H1 (cell line): Measurements from ENCODE around the gene NPAS4. TPM values are rescaled to one million over a fixed set of nuclear protein-coding genes. Genes with fewer than 3 reads are reported as not detected.

Experiments used
- CTCF ChIA-PET: fragments of 300-600 bp; sonication (Branson Sonifier 250); formaldehyde crosslinking; loops from one replicate; lab custom pipeline; 2021; ENCODE audit not compliant: partially characterized antibody; lab: Charles Lee
- POLR2A ChIA-PET: fragments of 300-600 bp; sonication (Branson Sonifier 250); formaldehyde crosslinking; loops from one replicate; lab custom pipeline; 2021; ENCODE audit warnings: inconsistent platforms; ENCODE audit not compliant: partially characterized antibody; lab: Charles Lee
- DNase-seq, 2 experiments: peaks; one replicate each; pipeline versions ENCODE4 v3.0.0 to v3.0.0-alpha.2; 2010 to 2022; ENCODE audit warnings: low spot score in 2 of 2, low read depth in 1 of 2, mixed read lengths in 1 of 2
- FAIRE-seq: peaks from 2 replicates; lab custom pipeline; 2011; peaks lifted over from hg19 to GRCh38; lab: Jason Lieb, UNC
- H2AFZ ChIP-seq: 2 replicates; pipeline ENCODE4 v1.8.1; 2012; ENCODE audit warnings: low read length, inconsistent platforms
- H2AK5ac ChIP-seq: 2 replicates; pipeline ENCODE4 v1.6.1; 2013; ENCODE audit warnings: low read depth, low read length
- H2BK120ac ChIP-seq: replicated peaks from 2 replicates; pipeline ENCODE3; 2013; ENCODE audit warnings: low read depth, low read length, inconsistent platforms
- H2BK12ac ChIP-seq: 2 replicates; pipeline ENCODE4 v1.6.1; 2013; ENCODE audit warnings: low read depth, low read length
- H2BK15ac ChIP-seq: 2 replicates; pipeline ENCODE4 v1.6.1; 2013; ENCODE audit warnings: low read length
- H2BK20ac ChIP-seq: 2 replicates; pipeline ENCODE4 v1.6.1; 2013; ENCODE audit warnings: low read length
- H2BK5ac ChIP-seq: 2 replicates; pipeline ENCODE4 v1.6.1; 2013; ENCODE audit warnings: low read depth, low read length
- H3K14ac ChIP-seq: 2 replicates; pipeline ENCODE4 v1.6.1; 2013; ENCODE audit warnings: inconsistent platforms; ENCODE audit not compliant: insufficient read length
- H3K18ac ChIP-seq: 2 replicates; pipeline ENCODE4 v1.6.1; 2013; ENCODE audit warnings: low read length; ENCODE audit errors: extremely low read depth
- H3K23ac ChIP-seq: 2 replicates; pipeline ENCODE4 v1.6.1; 2013; ENCODE audit warnings: inconsistent platforms; ENCODE audit not compliant: insufficient read length
- H3K23me2 ChIP-seq: 2 replicates; pipeline ENCODE4 v1.6.1; 2013; ENCODE audit warnings: low read depth, low read length
- H3K27ac ChIP-seq: 2 replicates; pipeline ENCODE4 v1.6.1; 2011; ENCODE audit warnings: low read depth, low read length, inconsistent platforms
- H3K27me3 ChIP-seq, 4 experiments: replicated peaks in 1 of 4; 1 replicate in 1 of 4; 2 replicates in 3 of 4; pipeline versions ENCODE4 v1.6.1 to v1.8.1; 2011 to 2013; ENCODE audit warnings: low read length in 3 of 4, mild to moderate bottlenecking in 3 of 4, inconsistent platforms in 2 of 4, mixed read lengths in 2 of 4, moderate library complexity in 1 of 4; ENCODE audit not compliant: control insufficient read depth in 3 of 4, insufficient read depth in 3 of 4; ENCODE audit errors: extremely low read depth in 1 of 4
- H3K36me3 ChIP-seq, 4 experiments: 2 replicates each; pipeline versions ENCODE4 v1.6.1 to v1.8.1; 2011 to 2013; ENCODE audit warnings: mild to moderate bottlenecking in 4 of 4, low read length in 3 of 4, moderate library complexity in 2 of 4, control low read depth in 1 of 4, inconsistent platforms in 1 of 4; ENCODE audit not compliant: insufficient read depth in 4 of 4, control insufficient read depth in 2 of 4
- H3K4ac ChIP-seq: replicated peaks from 2 replicates; pipeline ENCODE3; 2013; ENCODE audit warnings: low read length, low read depth, mixed read lengths, inconsistent platforms; ENCODE audit not compliant: insufficient read length
- H3K4me1 ChIP-seq, 4 experiments: replicated peaks in 1 of 4; 1 replicate in 1 of 4; 2 replicates in 3 of 4; pipeline versions ENCODE4 v1.6.1 to v1.8.1; 2011 to 2013; ENCODE audit warnings: low read length in 3 of 4, inconsistent platforms in 2 of 4, mixed read lengths in 1 of 4; ENCODE audit not compliant: insufficient read depth in 4 of 4, control insufficient read depth in 3 of 4
- H3K4me2 ChIP-seq, 2 experiments: 2 replicates each; pipeline versions ENCODE4 v1.6.1 to v1.8.1; 2011 to 2013; ENCODE audit warnings: low read depth in 2 of 2, low read length in 2 of 2, control low read depth in 1 of 2, inconsistent platforms in 1 of 2, mild to moderate bottlenecking in 1 of 2; ENCODE audit not compliant: insufficient read depth in 1 of 2
- H3K4me3 ChIP-seq, 4 experiments: fragments of 200-600, 300-600 bp in 1 of 4; sonication (generic), shearing (Covaris generic), sonication (Bioruptor Twin) in 1 of 4; 2 replicates each; pipeline versions ENCODE4 v1.5.1 to v1.8.1; 2011 to 2016; ENCODE audit warnings: low read length in 4 of 4, low read depth in 3 of 4, control low read depth in 2 of 4, inconsistent platforms in 2 of 4, mild to moderate bottlenecking in 2 of 4, mixed read lengths in 1 of 4, moderate library complexity in 1 of 4; ENCODE audit not compliant: insufficient read depth in 2 of 4; ENCODE audit errors: extremely low read depth in 1 of 4
- H3K56ac ChIP-seq: replicated peaks from 2 replicates; pipeline ENCODE3; 2013; ENCODE audit warnings: low read depth, mild to moderate bottlenecking, mixed read lengths, low read length, inconsistent platforms; ENCODE audit not compliant: insufficient read length
- H3K79me1 ChIP-seq: 2 replicates; pipeline ENCODE4 v1.6.1; 2013; ENCODE audit warnings: low read depth, low read length, control low read depth
- H3K79me2 ChIP-seq, 2 experiments: 2 replicates each; pipeline versions ENCODE4 v1.6.1 to v1.8.1; 2012 to 2013; ENCODE audit warnings: low read length in 2 of 2, mild to moderate bottlenecking in 2 of 2, inconsistent platforms in 1 of 2; ENCODE audit not compliant: insufficient read depth in 2 of 2, control insufficient read depth in 1 of 2
- H3K9ac ChIP-seq, 4 experiments: replicated peaks in 1 of 4; 1 replicate in 1 of 4; 2 replicates in 3 of 4; pipeline versions ENCODE4 v1.6.1 to v1.8.1; 2011 to 2013; ENCODE audit warnings: low read depth in 3 of 4, low read length in 3 of 4, control low read depth in 2 of 4, mild to moderate bottlenecking in 2 of 4, moderate library complexity in 2 of 4, inconsistent platforms in 1 of 4; ENCODE audit errors: extremely low read depth in 1 of 4
- H3K9me3 ChIP-seq, 2 experiments: 2 replicates each; pipeline versions ENCODE4 v1.6.1 to v1.8.1; 2012 to 2013; ENCODE audit warnings: mild to moderate bottlenecking in 2 of 2, moderate library complexity in 2 of 2, control low read depth in 1 of 2, inconsistent platforms in 1 of 2, low read depth in 1 of 2, low read length in 1 of 2, mixed read lengths in 1 of 2; ENCODE audit not compliant: insufficient read depth in 2 of 2
- H4K20me1 ChIP-seq, 2 experiments: replicated peaks in 1 of 2; 2 replicates each; pipeline versions ENCODE3 to v1.8.1; 2011 to 2013; ENCODE audit warnings: inconsistent platforms in 2 of 2, low read length in 2 of 2, mild to moderate bottlenecking in 1 of 2; ENCODE audit not compliant: insufficient read depth in 2 of 2, control insufficient read depth in 1 of 2
- H4K5ac ChIP-seq: 2 replicates; pipeline ENCODE4 v1.6.1; 2013; ENCODE audit warnings: low read length, low read depth, mixed read lengths, inconsistent platforms; ENCODE audit not compliant: insufficient read length
- H4K8ac ChIP-seq: 2 replicates; pipeline ENCODE4 v1.8.0; 2013; ENCODE audit warnings: mild to moderate bottlenecking, moderate library complexity, low read length, inconsistent platforms; ENCODE audit not compliant: insufficient read depth; ENCODE audit errors: extremely low read depth
- H4K91ac ChIP-seq: replicated peaks from 2 replicates; pipeline ENCODE3; 2013; ENCODE audit warnings: low read length, mixed read lengths, inconsistent platforms; ENCODE audit not compliant: insufficient read length
- CBX8 ChIP-seq: fragments of 300-800, 300-1000 bp; sonication (generic); IDR thresholded peaks from 2 replicates; pipeline ENCODE4 v1.7.1; 2016; ENCODE audit warnings: low read depth, low read length, borderline replicate concordance
- CREB1 ChIP-seq: IDR thresholded peaks from 2 replicates; pipeline ENCODE4 v1.6.1; 2012; ENCODE audit warnings: inconsistent platforms
- CTCF ChIP-seq, 3 experiments: IDR thresholded peaks; 1 replicate in 2 of 3; 2 replicates in 1 of 3; pipeline versions ENCODE4 v1.5.1 to v1.6.1; 2011; ENCODE audit warnings: low read length in 3 of 3, mild to moderate bottlenecking in 3 of 3, inconsistent platforms in 2 of 3, low read depth in 1 of 3, moderate library complexity in 1 of 3; ENCODE audit not compliant: insufficient read depth in 1 of 3; ENCODE audit errors: control extremely low read depth in 1 of 3
- EP300 ChIP-seq, 2 experiments: IDR thresholded peaks; 1 replicate in 1 of 2; 2 replicates in 1 of 2; pipeline ENCODE4 v1.6.1; 2011 to 2012; ENCODE audit warnings: low read depth in 2 of 2, low read length in 2 of 2, mild to moderate bottlenecking in 2 of 2, borderline replicate concordance in 1 of 2, inconsistent platforms in 1 of 2, moderate library complexity in 1 of 2
- NANOG ChIP-seq: IDR thresholded peaks from 2 replicates; pipeline ENCODE4 v1.6.1; 2011; ENCODE audit warnings: low read length, low read depth, mild to moderate bottlenecking, inconsistent platforms; ENCODE audit not compliant: insufficient read depth, poor library complexity, severe bottlenecking
- PHF8 ChIP-seq: fragments of 200-600 bp; sonication (generic); conservative IDR thresholded peaks from 2 replicates; pipeline ENCODE4 v1.7.1; 2012; ENCODE audit warnings: low read depth, mild to moderate bottlenecking, inconsistent platforms, low read length, moderate library complexity
- RBBP5 ChIP-seq: IDR thresholded peaks from 2 replicates; pipeline ENCODE4 v1.7.1; 2012; ENCODE audit warnings: low read depth, mild to moderate bottlenecking, inconsistent platforms, low read length, moderate library complexity, borderline replicate concordance
- SUZ12 ChIP-seq: fragments of 200-600 bp; sonication (generic); IDR thresholded peaks from 2 replicates; pipeline ENCODE4 v1.6.1; 2012; ENCODE audit warnings: mild to moderate bottlenecking, inconsistent platforms, low read length, moderate library complexity, mixed read lengths
- WGBS, 2 experiments: shearing (Covaris generic) in 1 of 2; methylation state at CpG; one replicate each; pipeline versions ENCODE4 v1.1.6 to v1.1.7; 2013 to 2015; ENCODE audit warnings: low lambda C conversion rate in 2 of 2, mixed read lengths in 2 of 2, inconsistent platforms in 1 of 2, low coverage in 1 of 2, missing lambda C conversion rate in 1 of 2; ENCODE audit not compliant: insufficient replicate concordance in 2 of 2, insufficient coverage in 1 of 2, insufficient read length in 1 of 2; ENCODE audit errors: extremely low coverage in 1 of 2, missing lambda C conversion rate in 1 of 2; 5-methylcytosine and 5-hydroxymethylcytosine counted together
- polyA plus RNA-seq, 7 experiments: library from polyadenylated mRNA; depleted of rRNA in 3 of 7; stranded (reverse) in 5 of 7; unstranded in 2 of 7; fragments of >200 nt in 5 of 7; fragments of 200-250 nt in 2 of 7; gene quantifications; 1 replicate in 5 of 7; 2 replicates in 1 of 7; 4 replicates in 1 of 7; pipeline versions ENCODE4 v1.2.1 to v1.2.3, GENCODE V29; 2011 to 2013; ENCODE audit warnings: missing spikeins in 2 of 7, mixed read lengths in 2 of 7
- total RNA-seq: library from RNA; stranded (reverse); fragmentation: NEBNext Ultra II Directional; extraction: Animal tissue kit (Norgen Biotek cat#: 25700); gene quantifications from 2 replicates; pipeline ENCODE4 v1.2.1, GENCODE V29; 2021

Gene NPAS4
- total and polyA plus RNA-seq, 2 of the 8 experiments (the other 6 are each of a cell fraction or from before 2014, with no cell fraction given), result 0.73 to 0.99 TPM

GRCh38 chr11:66467034-66467659 lies 46.3 kb downstream of the NPAS4 start:
- peak overlapping the region; percentile 48; the same call in 1 of the 2 replicates for H4K8ac ChIP-seq
- H3K23me2 ChIP-seq, result peaks cover 13% of the 10 kb centered on the region
- H3K9me3 ChIP-seq, result peaks cover 0 to 4% of the 10 kb centered on the region in 2 experiments; a peak in 2 of 4 replicates
- peaks cover 7 to 25% (median 14%) of the 10 kb centered on the region in 4 experiments for H3K4me1 ChIP-seq
- no peak for DNase-seq
- H2BK12ac ChIP-seq, result 0 out of 2 replicates have a peak overlapping the region, but pooled peaks have one; percentile 9
- H4K20me1 ChIP-seq, result no peaks in the 10 kb centered on the region
- WGBS, 2 experiments, result 7% methylated on average over 36 of the region's 72 CpGs; no CpG with 5 or more reads in 1 of the 2 experiments
- no peak overlapping the region for H2AFZ ChIP-seq
- H2AK5ac ChIP-seq, result no peak overlapping the region
- no peak overlapping the region for H4K5ac ChIP-seq
- no peak overlapping the region for H3K27ac ChIP-seq
- H3K79me2 ChIP-seq, result no peaks in the 10 kb centered on the region
- H2BK15ac ChIP-seq, result no peak overlapping the region
- no peak overlapping the region for H3K23ac ChIP-seq
- no peak overlapping the region for H4K91ac ChIP-seq
- CTCF ChIA-PET, result interaction anchor here (0.6 to 6.7 kb wide), 15 partner anchors 9 to 385 kb away, joined by 3 to 39 read pairs (median 5); partner anchors contain the start of genes DPP3, MRPL11 and NPAS4
- H3K9ac ChIP-seq, result peak overlapping the region; percentile 7 to 73 (median 55); a peak in 5 of 7 replicates
- H3K4me3 ChIP-seq, result peak overlapping the region; percentile 52 to 78 (median 65)
- H2BK20ac ChIP-seq, result no peak overlapping the region
- no peaks in the 10 kb centered on the region for H3K79me1 ChIP-seq
- H2BK5ac ChIP-seq, result no peak overlapping the region; the same call in 1 of the 2 replicates
- no peak overlapping the region for H3K14ac ChIP-seq
- H2BK120ac ChIP-seq, result no peak overlapping the region
- POLR2A ChIA-PET, result interaction anchor here (1.0 to 7.3 kb wide), 9 partner anchors 8 to 171 kb away, joined by 3 to 85 read pairs (median 3); partner anchors contain the start of genes DPP3, MRPL11, NPAS4 and RBM4
- no peak overlapping the region for H3K4ac ChIP-seq
- H3K27me3 ChIP-seq, result no peaks in the 10 kb centered on the region; a peak in 1 of 7 replicates
- no peaks in the 10 kb centered on the region; a peak in 1 of 8 replicates for H3K36me3 ChIP-seq
- H3K56ac ChIP-seq, result no peak overlapping the region
- peak overlapping the region; percentile 74 to 94 for H3K4me2 ChIP-seq
- no peak for FAIRE-seq
- H3K18ac ChIP-seq, result no peak overlapping the region; the same call in 1 of the 2 replicates
- TF ChIP-seq CBX8 (no peak), NANOG (no peak), CREB1 (0 out of 2 replicates have a peak, but pooled peaks have one; percentile 12), SUZ12 (no peak), PHF8 (peak; percentile 44; the same call in 1 of the 2 replicates), CTCF (IDR thresholded peaks at IDR 0.05; ENCODE audit: control extremely low read depth in 1 of 3, insufficient read depth in 1 of 3, low read depth in 1 of 3, low read length in 3 of 3) (peak in 2 of 3 experiments; percentile 12 to 15; a peak in 2 of 4 replicates), RBBP5 (0 out of 2 replicates have a peak, but pooled peaks have one; percentile 33), EP300 (IDR thresholded peaks at IDR 0.05; ENCODE audit: borderline replicate concordance in 1 of 2, low read depth in 2 of 2, low read length in 2 of 2) (0 out of 3 replicates have a peak, but pooled peaks of 1 of the 2 experiments have one; percentile 5)
